Measurements from ENCODE around the gene IL5.
"Not testable (repeated sequence)": the region's sequence is repeated elsewhere in the genome, so short reads cannot be mapped to it uniquely, and the experiment has no call there.

Gene IL5

DNA sequence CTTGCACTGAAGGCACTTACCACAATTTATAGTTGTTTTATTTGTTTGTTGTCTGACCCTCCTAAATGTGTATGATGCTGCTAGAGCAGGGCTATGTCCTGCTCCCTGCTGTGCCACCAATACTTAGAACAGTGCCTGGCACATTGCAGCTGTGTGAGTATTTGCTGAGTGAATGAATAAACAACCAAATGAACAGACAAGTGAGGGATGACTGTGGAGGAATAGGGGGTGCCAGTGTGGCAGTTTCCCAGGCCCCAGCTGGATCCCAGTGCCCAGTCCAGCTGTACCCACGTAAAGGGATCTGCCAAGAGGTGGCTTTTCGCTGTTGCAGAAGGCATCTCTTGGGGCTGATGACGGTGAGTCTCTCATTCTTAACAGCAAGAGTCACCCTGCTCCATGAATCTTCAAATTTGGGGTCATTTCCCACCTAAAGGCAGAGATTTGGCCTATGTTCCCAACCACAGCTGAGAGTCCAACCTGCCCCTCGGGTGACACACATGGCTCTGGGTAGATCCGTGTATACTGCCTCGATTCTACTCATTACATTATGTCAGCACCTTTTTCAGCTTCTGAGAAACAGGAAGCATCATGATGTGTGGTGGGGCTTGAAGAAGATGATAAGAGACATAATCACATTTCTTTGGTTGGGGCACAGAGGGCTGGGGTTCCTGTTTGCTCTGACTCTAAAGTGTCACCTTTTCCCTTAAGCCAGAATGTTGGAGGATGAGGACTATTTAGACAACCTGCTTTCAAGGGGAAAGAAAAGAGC, 14.3 kb downstream of the IL5 start:
- no peak for DNase-seq

DNA sequence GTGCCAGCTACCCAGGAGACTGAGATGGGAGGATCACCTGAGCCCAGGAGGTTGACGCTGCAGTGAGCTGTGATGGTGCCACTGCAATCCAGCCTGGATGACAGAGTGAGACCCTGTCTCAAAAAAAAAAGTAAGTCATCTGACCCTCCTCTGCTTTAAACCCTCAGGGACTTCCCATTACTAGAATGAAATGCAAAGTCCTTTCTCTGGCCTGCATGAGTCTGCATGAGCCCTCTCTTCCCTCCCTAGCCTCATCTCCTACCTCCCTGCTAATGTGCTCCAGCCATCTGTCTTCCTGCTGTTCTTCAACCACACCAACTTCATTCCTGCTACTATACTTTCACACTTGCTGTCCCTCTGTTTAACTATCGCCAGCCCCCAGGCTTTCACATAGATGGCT, 15.3 kb downstream of the IL5 start:
- no peak for DNase-seq

DNA sequence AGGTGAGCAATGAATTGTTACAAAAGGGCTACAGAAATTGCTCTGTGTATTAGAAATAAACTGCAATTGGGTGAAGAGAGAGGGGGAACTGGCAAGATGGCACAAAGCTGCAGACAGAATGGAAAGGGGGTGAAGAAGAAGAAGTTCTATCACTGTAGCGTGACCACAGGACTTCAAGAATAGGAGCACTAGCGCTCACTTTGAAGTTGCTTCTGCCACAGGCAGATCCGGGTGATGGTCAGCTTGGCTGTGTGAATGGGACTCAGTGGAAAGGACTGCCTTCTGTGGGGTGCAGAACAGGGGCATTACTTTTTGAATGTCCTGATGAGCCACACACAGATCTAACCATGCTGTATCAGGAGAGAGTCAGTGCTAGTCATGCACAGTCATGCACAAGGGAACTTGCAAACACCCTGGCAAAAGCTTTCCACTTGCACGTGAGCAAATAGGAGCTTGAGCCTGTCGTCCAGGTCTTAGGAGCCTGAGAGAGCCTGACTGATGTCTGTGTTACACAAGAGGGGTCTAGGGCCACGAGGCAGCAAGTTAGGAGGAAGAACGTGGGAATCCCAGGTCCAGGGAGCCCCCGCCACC, 16.3 kb downstream of the IL5 start:
- no peak for DNase-seq

DNA sequence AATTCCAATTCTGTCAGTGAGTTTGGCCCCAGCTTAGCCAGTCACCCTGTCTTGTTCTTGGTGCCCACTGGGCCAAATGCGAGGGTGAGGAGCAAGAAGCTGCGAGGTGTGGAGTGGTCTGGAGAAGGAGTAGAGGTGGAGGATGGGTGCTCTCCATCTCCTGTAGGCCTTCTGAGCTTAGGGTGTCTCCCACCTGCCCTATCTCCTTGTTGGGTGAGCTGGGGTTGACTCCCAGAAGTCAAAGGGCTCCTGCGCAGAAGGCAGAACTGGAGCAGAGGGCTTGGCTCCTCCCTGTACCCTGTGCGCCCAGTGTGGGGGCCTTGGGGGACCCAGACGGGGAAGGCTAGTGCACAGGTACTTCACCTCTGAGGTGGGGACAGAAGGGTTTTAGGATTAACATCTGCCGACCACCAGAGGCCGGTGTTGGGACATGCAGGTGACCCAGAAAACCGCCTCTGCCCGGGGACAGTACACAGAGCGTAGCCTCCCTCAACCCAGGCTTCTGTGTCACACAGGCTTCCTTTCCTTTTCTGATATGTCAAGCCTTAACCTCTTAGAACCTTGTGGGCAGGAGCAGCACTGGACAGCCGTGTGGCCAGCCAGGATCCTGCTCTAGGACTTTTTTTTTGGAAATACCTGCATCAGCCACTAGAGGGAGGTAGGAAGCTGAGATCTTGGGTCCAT, 16.9 kb downstream of the IL5 start:
- DNase-seq: peak; percentile 71 to 79 (median 77)

DNA sequence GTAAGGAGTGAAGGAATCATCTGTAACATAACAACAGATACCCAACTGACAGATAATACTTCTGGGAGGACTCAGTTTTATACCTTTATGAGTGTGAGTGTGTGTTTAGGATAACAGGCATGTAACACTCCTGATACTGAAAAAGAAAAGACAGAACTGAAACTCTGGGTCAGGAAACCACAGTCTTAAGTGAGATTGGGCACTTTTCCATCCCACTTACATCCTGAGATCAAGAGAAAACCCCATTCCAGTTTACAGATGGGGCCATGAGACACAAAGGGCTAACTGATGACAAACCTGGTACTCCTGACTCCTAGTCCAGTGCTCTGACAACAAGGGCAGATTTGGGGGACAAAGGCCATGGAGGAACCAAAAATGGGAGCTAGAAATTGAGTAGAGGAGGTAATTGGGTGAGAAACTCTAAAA, 18.0 kb downstream of the IL5 start:
- peak; percentile 21 to 52 (median 32) for DNase-seq

DNA sequence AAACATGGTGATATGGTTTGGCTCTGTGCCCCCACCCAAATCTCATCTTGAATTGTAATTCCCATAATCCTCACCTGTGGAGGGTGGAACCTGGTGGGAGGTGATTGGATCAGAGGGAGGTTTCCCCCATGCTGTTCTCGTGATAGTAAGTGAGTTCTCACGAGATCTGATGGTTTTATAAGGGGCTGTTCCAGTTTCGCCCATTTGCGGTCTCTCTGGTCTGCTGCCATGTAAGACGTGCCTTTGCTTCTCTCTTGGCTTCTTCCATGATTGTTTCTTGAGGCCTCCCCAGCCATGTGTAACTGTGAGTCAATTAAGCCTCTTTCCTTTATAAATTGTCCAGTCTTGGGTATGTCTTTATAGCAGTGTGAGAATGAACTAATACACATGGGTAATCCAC, 18.4 kb downstream of the IL5 start:
- not testable (repeated sequence) for DNase-seq

DNA sequence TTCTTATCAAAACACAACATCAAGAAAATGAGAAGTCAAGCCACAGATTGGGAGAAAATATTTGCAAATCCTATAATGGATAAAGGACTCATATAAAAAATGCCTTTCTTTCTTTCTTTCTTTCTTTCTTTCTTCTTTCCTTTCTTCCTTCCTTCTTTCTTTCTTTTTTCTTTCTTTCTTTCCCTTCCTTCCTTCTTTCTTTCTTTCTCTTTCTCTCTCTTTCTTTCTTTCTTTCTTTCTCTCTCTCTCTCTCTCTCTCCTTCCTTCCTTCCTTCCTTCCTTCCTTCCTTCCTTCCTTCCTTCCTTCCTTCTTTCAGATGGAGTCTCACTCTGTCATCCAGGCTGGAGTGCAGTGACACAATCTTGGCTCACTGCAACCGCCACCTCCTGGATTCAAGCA, 21.3 kb downstream of the IL5 start:
- not testable (repeated sequence) for DNase-seq

DNA sequence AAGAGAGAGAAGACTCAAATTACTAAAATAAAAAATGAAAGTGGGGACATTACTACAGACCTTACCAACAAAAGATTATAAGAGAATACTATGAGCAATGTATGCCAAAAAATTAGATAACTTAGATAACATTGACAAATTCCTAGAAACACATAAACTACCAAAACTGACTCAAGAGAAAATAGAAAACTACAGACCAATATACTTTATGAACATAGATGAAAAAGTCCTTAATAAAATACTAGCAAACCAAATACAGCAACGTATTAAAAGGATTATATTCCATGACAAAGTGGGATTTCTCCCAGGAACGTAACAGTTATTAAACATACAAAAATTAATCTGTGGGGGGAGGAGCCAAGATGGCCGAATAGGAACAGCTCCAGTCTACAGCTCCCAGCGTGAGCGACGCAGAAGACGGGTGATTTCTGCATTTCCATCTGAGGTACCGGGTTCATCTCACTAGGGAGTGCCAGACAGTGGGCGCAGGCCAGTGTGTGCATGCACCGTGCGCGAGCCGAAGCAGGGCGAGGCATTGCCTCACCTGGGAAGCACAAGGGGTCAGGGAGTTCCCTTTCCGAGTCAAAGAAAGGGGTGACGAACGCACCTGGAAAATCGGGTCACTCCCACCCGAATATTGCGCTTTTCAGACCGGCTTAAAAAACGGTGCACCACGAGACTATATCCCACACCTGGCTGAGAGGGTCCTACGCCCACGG, 29.5 kb downstream of the IL5 start:
- DNase-seq: not testable (repeated sequence)

DNA sequence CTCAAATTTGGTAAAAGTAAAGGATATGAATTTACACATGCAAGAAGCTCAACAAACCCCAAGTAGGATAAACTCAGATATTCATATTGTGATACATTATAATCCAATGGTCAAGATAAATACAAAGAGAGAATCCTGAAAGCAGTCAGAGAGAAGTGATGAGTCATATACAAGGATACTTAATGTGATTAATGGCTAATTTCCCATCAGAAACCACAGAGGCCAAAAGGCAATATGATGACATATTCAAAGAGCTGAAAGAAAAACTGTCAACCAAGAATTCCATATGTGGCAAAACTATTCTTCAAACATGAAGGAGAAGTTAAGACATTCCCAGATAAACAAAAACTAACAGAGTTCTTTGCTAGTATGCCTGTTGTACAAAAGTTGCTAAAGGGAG, 33.2 kb downstream of the IL5 start:
- peak in 1 of 3 donors; percentile 54 for DNase-seq

DNA sequence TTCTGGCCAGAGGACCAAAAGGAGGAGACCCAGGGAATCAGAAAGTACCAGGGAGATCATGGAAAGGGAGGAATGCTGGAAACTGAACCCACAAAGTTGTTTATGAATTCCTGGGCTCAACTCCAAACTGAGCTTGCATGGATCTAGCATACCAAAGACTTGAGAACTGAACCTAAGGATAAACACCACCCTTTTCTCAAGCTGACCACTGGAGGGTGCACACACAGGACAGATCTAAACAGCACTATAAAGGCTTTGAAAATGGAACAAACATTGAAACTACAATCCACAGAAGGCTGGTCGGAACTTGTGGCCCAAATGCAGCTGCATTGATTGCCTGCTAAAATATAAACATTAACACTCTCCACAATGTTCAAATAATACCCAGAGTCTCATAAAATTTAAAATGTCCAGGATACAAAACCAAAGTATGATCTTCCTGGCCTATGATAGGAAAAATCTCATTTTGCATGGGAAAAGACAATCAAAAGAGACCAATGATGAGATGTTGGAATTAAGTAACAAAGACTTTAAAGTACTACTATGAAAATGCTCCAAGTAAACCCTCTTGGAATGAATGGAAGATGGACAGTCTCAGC, 37.1 kb downstream of the IL5 start:
- peak in 2 of 3 donors; percentile 50 to 51 for DNase-seq

DNA sequence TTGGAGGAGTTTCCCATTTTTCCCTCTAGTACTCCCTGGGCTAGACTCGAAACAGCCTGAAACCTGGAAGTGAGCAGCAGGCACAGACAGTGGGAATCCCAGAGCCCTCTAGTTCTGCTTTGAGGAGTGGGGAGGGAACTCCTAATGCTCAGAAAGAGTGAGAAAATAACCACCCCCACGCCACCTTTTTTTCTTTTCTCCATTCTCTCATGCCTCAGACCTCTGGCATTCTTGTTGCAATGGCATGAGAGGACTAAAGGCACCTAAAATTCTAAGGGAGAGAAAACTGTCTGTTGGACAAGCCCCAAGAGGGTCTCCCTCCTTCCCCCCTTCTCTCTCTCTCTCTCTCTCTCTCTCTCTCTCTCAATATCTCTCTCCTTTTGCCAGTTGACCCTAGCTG, 37.7 kb downstream of the IL5 start:
- peak in 2 of 3 donors; percentile 19 to 35 for DNase-seq

DNA sequence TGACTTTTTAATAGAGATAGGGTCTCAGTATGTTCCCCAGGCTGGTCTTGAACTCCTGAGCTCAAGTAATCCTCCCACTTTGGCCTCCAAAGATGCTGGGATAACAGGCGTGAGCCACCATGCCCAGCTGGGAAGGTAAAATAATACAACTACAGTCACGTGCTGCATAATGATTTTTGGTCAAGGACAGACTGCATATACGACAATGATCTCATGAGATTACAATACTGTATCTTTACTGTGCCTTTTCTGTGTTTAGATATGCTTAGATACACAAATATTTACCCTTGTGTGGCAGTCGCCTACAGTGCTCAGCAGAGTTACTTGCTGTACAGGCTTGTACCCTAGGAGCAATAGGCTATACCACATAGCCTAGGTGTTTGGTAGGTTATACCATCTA, 38.6 kb downstream of the IL5 start:
- no peak for DNase-seq

DNA sequence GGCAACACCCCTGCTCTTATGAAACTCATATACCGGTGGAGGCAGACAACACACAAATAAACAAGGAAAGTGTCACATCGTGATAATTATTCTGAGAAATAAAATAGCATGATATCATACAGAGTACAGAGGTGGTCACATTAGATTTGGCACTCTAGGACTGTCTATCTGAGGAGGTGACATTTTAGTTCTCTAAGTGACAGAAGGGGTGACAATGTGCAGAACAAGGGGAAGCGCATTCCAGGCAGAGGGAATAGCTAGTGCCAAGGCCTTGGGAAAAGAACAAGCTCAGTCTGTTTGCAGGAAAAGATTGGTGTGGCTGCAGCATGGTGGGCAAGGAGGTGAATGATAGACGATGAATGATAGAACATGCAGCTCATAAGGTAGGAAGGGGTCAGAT, 40.1 kb downstream of the IL5 start:
- no peak for DNase-seq

DNA sequence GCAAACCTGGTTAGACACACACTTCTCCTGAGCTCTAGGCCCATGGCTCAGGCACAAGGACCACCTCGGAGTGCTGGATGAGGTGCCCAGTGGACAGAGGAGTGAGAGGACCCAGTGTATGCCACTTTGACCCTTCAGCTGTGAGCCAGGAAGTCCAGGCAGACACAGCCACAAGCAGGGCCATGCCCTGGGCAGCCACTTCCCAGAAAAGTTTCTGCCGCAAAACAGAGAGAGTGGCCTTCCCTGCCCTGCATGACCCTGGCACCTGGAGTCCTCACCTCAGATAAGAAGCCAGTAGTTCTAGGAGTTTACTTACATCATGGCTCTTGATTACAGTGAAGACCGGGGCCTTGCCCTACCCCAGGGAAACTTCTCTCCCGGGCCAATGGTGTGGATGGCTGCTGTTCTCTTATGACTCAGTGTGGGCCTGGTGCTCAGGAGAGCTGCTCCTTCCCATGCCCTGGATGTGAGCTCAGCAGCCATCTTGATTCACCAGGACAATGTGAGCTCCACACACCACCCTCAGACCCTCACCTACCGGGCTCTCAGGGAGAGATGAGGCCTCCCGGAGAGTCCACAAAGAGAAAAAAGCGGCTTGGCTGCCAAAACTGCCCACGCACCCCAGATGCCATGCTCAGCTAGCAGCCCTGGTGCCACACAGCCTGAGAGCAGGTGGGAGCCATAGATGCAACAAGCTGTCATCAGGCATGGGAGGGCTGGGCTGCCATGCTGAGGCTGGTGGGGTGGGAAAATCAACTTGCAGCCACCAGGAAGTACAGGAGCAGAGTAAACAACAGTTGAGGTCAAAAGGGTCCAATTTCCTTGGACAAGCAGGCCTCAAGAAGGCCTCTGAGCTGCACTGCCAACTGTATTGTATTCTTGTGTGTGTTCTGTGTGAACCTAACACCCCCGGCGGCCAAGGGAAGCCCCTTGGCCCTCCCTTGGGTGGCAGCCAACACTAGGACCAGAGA, 41.1 kb downstream of the IL5 start:
- no peak for DNase-seq

DNA sequence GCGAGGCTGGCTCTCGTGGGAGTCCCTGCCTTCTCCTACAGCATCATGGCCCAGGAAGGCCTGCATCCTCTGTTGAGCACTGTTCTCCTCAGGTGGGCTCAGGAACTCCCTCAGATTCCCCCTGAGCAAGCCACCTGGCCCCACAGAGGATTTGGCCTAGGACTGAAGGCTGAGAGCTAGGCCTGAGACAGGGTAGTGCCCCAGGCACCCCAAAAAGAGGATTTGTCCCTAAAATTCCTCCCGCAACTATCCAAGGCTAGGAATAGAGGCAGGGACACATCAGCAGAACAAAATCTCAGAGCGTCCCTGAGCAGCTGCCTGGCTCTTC, 41.7 kb downstream of the IL5 start:
- no peak for DNase-seq

DNA sequence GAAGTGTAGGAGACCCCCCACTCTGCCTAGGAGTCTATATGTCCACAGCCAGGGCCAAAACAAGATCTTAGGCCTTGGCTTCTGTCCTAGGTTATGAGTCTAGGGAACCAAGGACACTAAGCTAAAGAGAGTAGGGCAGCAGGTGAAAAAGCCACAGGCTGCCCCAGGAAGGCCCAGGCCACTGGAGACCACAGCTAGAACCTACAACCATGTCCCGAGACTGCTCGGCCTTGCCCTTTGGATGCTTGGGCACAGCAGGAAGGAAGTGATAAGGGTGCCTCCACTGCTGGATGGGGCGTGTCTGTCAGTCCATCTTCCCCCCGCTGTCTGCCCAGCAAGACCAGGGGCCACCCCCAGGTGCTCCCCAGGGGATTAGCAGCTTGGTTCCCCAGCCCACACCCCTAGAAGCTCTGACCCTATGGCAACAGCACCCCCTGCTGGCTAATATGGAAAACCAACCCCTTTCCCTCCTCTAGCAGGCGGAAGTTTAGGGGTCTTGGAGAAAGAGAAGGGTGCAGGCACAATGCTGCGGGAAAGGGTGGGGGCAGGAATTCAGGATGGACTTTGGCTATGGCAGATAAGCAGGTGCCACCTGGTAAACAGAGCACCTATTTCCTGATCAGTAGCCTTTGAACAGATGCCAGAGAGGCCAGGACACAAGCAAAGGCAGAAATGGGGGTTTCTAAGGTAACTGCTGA, 42.2 kb downstream of the IL5 start:
- DNase-seq: peak; percentile 80 to 92 (median 86)

DNA sequence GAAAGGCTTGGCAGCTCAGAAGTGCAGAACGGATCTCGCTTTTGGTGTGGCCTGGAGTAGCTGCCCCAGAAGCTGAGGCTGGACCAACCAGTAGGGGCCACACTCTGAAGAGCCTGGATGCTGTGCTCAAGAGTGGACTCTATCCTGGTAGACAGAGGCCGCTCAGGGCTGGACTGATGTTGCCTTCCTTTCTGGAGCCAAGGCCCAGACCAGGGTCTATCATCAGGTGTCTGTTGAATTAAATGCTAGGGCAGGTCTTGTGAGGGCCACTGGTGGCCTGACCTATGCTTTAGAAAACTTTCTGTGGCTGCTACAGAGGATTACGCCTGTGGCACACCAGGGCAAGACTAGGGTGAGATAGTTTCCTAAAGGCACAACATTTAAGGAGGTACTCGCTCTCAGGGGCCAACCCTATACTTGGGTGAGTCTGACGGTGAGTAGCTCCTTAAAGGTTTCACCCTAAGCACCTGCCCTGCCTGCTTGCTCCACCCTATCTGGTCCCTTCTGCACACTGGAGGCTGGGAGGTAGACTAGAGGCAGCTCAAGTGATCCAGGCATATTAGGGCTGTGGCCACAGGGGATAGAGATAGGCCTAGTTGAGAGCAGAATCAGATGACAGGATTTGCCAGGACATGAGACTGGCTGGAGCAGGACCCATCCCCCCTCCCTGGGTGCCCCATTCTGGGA, 42.9 kb downstream of the IL5 start:
- no peak for DNase-seq

DNA sequence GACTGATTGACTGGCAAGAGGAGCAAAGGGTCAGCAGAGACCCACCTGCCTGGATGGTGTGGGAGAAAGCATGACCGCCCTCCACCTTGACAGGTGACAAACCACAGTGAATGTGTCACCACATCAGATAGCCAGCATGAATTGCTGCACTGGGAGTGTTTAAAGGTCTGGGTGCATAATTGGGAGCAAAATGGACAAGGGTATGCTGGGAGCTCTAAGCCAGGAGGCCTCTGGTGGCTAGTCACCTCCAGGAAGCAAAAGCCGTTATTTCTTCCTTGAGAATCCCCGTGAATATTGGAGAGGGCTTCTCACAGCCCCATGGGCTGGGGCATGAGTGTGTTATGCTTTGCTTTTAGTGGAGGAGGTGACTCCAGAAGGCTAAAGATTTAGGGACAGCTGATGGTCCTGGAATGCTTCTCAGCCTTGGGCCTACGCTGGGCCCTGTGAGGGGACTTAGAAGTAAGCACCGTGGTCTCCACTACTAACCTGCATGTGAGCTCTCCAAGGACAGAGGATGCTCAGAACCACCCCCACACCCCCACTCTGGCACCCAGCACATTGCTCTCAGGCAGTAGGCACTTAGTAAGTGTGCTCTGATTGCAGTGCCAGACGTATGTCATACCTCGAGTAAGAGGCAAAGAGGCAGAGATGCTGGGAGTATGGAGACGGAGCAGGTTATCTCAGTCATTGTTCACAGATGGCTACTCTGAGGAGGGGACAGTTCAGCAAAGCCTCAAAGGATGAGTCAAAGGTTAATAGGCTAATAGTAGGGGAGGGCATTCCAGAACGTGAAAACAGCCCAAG, 43.7 kb downstream of the IL5 start:
- peak; percentile 50 to 68 (median 59) for DNase-seq

DNA sequence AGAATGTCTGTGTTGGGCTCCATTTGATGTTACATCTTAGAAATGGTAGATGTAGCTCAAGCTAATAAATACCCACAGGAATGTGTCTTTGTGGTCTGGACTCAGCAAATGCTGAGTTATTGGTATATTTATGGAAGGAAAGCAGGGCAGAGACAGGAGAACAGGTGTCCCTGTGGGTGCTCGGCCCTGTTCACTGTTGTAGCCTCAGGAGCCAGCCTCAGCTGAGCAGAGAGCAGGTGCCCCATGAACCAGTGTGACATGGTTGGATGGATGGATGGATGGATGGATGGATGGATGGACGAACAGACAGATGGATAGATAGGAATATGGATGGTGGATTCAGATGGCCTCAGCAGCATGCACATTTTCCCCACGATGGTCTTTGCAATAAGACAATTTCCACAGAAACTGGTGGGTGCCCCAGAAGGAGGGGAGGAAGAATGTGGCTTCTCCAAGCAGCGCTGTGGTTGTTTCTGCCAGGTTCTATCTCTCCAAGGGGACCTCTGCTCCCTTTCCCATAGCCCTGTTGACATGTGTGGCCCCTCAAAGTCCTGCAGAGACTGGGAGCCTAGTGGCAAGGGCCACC, 44.5 kb downstream of the IL5 start:
- no peak for DNase-seq

All from suppressor macrophage treated with lipopolysaccharide for 1 hour (primary cell).